LNCaP clone FGC (cell line): Measurements from ENCODE around the gene RHBDL3.

Experiments used
- DNase-seq: peaks from one replicate; pipeline ENCODE4 v3.0.0-alpha.2; 2011; ENCODE audit warnings: low read depth
- H3K4me3 ChIP-seq: 2 replicates; pipeline ENCODE4 v1.5.1; 2011; ENCODE audit warnings: mild to moderate bottlenecking, low read depth, low read length, control low read depth
- TF ChIP-seq, protein P1 (sequence below): IDR thresholded peaks from 2 replicates; pipeline ENCODE4 v1.5.1; 2012; ENCODE audit warnings: mild to moderate bottlenecking; ENCODE audit not compliant: control insufficient read depth, insufficient read depth; ENCODE audit errors: extremely low read depth

Gene RHBDL3

DNA sequence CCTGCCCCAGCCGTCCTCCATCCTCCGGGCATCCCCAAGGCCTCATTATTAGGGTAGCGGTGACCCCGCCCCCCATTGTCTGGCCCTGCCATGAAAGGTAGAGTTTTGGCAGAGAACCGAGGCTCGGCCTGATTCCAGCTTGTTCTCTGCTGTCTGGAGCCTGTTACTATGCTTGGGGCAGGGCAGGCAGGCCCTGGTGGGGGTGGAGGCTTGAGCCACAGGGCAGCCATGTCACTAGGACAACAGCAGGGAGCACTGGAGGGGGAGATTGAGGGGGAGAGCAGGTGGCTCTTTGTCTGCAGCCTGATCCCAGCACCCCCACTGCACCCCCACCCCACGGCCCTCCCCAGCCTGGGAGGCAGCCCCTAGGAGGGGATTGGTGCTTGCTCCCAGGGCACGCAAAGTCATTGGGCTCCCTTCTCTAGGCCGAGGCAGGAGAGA, 15.4 kb downstream of the RHBDL3 start:
- TF ChIP-seq, protein P1, sequence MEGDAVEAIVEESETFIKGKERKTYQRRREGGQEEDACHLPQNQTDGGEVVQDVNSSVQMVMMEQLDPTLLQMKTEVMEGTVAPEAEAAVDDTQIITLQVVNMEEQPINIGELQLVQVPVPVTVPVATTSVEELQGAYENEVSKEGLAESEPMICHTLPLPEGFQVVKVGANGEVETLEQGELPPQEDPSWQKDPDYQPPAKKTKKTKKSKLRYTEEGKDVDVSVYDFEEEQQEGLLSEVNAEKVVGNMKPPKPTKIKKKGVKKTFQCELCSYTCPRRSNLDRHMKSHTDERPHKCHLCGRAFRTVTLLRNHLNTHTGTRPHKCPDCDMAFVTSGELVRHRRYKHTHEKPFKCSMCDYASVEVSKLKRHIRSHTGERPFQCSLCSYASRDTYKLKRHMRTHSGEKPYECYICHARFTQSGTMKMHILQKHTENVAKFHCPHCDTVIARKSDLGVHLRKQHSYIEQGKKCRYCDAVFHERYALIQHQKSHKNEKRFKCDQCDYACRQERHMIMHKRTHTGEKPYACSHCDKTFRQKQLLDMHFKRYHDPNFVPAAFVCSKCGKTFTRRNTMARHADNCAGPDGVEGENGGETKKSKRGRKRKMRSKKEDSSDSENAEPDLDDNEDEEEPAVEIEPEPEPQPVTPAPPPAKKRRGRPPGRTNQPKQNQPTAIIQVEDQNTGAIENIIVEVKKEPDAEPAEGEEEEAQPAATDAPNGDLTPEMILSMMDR, result no peak
- DNase-seq, result no peak
- no peak overlapping the region for H3K4me3 ChIP-seq

DNA sequence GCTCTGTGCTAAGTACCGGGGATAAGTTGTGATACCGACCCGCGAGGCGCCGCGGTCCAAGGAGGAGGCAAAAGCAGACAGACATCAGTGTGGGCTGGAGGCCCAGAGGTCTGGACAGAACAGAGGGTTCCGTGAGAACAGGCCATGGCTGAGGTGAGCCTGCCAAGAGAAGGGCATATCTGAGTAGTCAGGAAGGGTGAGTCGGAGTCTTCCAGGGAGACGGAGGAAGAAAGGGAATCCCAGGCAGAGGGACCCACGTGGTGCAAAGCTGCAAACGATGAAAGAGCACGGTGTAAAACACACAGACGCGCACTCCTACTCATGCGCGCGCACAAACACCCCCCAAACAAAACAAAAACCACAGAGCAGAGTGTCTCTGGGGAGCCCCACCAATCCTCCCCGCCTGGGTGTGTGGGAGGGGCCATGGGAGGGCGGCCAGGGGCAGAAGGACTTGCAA, 18.1 kb downstream of the RHBDL3 start:
- TF ChIP-seq, protein P1, result no peak
- DNase-seq, result no peak
- H3K4me3 ChIP-seq, result no peak overlapping the region

DNA sequence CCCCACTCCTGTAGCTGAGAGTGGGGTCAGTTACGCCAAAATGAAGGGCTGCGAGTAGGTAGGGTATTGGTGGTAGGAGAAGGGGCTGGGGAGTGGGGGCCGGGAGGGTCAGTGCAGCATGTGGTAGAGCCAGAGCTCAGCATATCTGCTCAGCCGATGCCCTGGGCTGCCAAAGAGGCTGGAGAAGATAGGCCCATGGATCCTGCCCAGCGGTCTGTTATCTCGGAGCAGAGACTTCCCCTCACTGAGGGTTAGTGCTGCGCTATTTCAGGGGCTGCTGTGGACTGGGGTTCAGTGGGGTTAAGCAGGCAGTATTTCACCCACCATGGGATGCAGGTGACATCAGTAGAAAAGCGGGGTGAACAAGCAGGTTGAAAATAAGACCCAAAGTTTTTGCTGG, 19.7 kb downstream of the RHBDL3 start:
- TF ChIP-seq, protein P1, result no peak
- DNase-seq, result no peak
- no peak overlapping the region for H3K4me3 ChIP-seq

DNA sequence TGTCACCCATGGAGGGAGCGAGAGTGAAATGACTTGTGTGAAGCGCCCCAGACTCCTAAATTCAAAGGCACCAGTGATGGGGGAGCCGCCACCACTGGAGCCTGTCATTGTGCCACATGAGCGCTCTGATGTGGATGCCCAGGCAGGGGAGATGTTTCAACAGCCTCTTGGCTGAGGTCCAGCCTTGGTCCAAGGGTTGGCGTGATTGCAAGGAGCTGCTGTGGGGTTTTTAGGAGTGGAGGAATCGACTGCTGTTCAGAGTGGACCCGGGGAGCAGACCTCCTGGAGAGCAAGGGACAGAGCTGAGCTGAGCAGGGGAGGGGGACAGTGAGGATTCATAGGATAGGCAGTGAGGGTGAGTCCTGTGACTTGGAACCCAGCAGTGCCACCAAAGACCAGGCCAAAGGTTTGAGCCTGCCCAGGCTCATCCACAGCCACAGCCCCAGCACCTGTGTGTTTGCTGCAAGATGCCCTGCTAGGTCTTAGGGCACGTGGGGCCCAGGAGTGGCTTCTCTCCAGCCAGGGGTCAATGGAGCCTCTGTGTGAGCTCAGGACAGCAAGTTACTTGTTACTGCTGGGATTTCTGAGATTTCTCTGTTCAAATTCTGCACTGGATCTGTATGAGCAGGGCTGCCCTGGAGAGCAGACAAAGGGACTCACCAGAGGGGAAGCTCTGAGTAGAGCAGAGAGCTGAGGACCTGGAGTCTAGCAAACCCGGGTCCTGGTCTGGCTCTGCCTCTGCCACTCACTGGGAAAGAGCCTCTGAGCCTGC, 20.3 kb downstream of the RHBDL3 start:
- H3K4me3 ChIP-seq, result no peak overlapping the region

DNA sequence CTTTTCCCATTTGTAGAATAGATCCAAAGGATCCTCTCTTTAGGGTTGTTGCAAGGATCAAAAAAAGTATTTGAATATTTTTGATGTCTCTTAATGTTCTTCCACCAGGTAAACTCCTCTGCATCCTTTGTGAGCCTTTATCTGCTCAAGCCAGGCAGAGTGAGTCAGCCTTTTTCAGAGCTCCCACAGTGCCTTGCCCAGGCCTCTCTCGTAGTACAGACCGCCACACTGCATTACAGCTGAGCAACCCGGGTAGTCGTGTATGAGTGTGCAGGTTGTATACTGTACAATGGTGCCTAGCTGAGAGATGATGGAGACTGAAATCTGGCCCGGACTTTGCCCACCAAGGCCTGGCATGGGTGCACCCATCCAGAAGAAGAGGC, 20.9 kb downstream of the RHBDL3 start:
- no peak for DNase-seq
- TF ChIP-seq, protein P1, result no peak

More for the DNA sequence above, 20.3 kb downstream of the RHBDL3 start:
- TF ChIP-seq, protein P1, result no peak
- DNase-seq, result no peak

DNA sequence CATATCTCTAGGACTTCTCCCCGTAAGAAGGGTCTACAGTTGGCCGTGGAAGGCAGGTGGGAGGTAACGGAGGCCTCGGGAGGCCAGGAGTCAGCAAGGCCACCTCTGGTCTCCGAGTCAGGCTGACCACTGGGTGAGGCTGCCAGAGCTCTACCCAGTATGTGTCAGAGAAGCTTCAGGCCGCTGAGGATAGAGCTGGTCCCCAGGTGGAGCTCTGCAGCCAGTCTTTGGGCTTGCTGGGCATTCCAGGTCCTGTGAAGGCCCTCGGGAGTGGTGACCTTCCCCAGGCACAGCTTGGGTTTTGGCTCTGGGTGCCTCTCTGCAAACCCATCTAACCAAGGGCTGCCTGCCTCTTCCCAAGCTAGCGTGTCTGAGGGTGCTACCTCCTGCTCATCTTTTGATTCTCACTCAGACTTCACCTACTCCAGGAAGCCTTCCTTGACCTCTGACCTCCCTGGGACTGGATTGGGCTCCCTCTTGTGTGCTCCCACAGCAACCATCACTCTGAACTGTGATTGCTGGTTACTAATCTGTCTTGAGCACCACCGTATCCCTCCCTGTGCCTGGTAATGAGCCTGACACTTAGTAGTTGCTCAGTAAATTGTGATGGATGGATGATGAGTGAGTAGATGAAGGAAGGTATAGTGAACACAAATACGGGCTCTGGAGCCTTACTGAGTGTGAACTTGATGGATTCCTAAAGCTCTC, 22.3 kb downstream of the RHBDL3 start:
- DNase-seq, result no peak
- TF ChIP-seq, protein P1, result no peak
- no peak overlapping the region for H3K4me3 ChIP-seq

More for the DNA sequence above, 20.9 kb downstream of the RHBDL3 start:
- H3K4me3 ChIP-seq, result no peak overlapping the region
